ENCODE results near the gene SLC12A4. TPM values are rescaled to one million over a fixed set of nuclear protein-coding genes. Genes with fewer than 3 reads are reported as not detected.

Gene SLC12A4
- total RNA-seq, 1 experiment from 2014 or later: 11.0 TPM

GRCh38 chr16:67926181-67926750 is 42.2 kb downstream of the SLC12A4 start:
- 0 out of 2 replicates have a peak overlapping the region, but pooled peaks have one; percentile 18 for H3K9ac ChIP-seq (ENCODE audit: low read length)
- H2AFZ ChIP-seq (ENCODE audit: low read length): no peak overlapping the region
- H3K9me2 ChIP-seq (replicated peaks; ENCODE audit: insufficient read depth, low read length): no peaks in the 10 kb centered on the region
- H3K4me1 ChIP-seq (ENCODE audit: low read length): peaks cover 12% of the 10 kb centered on the region
- no peaks in the 10 kb centered on the region for H3K9me3 ChIP-seq (ENCODE audit: low read length)
- no peaks in the 10 kb centered on the region for H3K27me3 ChIP-seq (ENCODE audit: low read length)
- no peaks in the 10 kb centered on the region for H4K20me1 ChIP-seq (ENCODE audit: insufficient read depth, low read depth, low read length)
- H3K79me2 ChIP-seq (ENCODE audit: low read length): no peaks in the 10 kb centered on the region; the same call in 1 of the 2 replicates
- H3K27ac ChIP-seq (ENCODE audit: low read length): no peak overlapping the region
- peak; percentile 71 for DNase-seq
- no peak overlapping the region for H3K4me3 ChIP-seq (ENCODE audit: low read length)
- H3K36me3 ChIP-seq (ENCODE audit: insufficient read depth, low read length): no peaks in the 10 kb centered on the region
- H3K4me2 ChIP-seq (ENCODE audit: low read depth, low read length, poor library complexity, severe bottlenecking): no peak overlapping the region

DNA sequence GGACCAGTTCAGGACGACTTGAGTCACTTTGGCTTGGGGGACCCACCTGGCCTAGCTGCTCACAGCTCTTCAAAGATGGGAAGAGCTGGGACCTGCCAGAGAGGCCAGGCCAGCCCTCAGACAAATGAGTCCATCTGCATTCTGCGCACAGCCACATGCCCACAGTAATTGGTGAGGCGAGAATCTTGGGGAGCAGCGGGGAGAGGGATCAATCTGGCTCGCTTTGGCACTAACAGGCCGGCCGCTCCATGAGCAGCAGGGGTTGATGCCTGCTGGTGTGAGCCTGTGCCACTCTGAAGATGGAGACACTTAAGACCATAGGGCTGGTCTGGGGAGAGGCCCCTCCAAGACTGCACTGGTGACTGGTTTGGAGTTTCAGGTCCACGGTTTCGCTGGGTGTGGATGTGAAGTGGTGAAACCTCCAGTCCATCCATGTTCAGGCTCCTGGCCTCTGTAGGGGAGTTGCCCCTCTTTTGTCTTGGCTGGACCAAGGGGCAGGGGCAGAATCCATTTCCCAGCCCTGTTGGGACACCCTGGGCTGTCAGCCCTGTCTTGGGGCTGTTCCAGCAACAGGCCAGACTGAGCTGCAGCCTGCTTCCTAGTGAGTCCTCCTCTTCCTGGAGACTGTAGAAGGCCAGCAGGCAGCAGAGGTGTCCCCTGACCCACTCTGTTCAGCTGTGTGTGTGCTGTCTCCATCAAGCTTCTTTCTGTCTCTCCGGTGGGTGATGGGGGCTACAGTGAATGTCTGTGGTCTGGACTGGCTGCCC is 44.1 kb downstream of the SLC12A4 start:
- Histone ChIP-seq H4K20me1 (ENCODE audit: insufficient read depth, low read depth, low read length) (no peaks in the 10 kb centered on the region), H3K27ac (ENCODE audit: low read length) (no peak overlapping the region), H3K4me3 (ENCODE audit: low read length) (no peak overlapping the region), H3K79me2 (ENCODE audit: low read length) (peaks cover 5% of the 10 kb centered on the region; the same call in 1 of the 2 replicates), H3K36me3 (ENCODE audit: insufficient read depth, low read length) (no peaks in the 10 kb centered on the region), H3K9me2 (replicated peaks; ENCODE audit: insufficient read depth, low read length) (no peaks in the 10 kb centered on the region), H3K4me1 (ENCODE audit: low read length) (peaks cover 12% of the 10 kb centered on the region), H3K9me3 (ENCODE audit: low read length) (no peaks in the 10 kb centered on the region), H2AFZ (ENCODE audit: low read length) (no peak overlapping the region), H3K9ac (ENCODE audit: low read length) (no peak overlapping the region), H3K4me2 (ENCODE audit: low read depth, low read length, poor library complexity, severe bottlenecking) (no peak overlapping the region), H3K27me3 (ENCODE audit: low read length) (no peaks in the 10 kb centered on the region)
- DNase-seq: peak; percentile 41

- Histone ChIP-seq H3K27ac (ENCODE audit: low read length) (no peak overlapping the region), H3K4me2 (ENCODE audit: low read depth, low read length, poor library complexity, severe bottlenecking) (no peak overlapping the region), H2AFZ (ENCODE audit: low read length) (no peak overlapping the region), H3K36me3 (ENCODE audit: insufficient read depth, low read length) (no peaks in the 10 kb centered on the region), H3K27me3 (ENCODE audit: low read length) (no peaks in the 10 kb centered on the region), H3K79me2 (ENCODE audit: low read length) (peaks cover 5% of the 10 kb centered on the region; the same call in 1 of the 2 replicates), H3K4me3 (ENCODE audit: low read length) (no peak overlapping the region), H3K9me3 (ENCODE audit: low read length) (no peaks in the 10 kb centered on the region), H3K4me1 (ENCODE audit: low read length) (peaks cover 12% of the 10 kb centered on the region), H4K20me1 (ENCODE audit: insufficient read depth, low read depth, low read length) (no peaks in the 10 kb centered on the region), H3K9me2 (replicated peaks; ENCODE audit: insufficient read depth, low read length) (no peaks in the 10 kb centered on the region), H3K9ac (ENCODE audit: low read length) (no peak overlapping the region)
- DNase-seq: no peak
Measured at GRCh38 chr16:67923414-67924116, 44.9 kb downstream of the SLC12A4 start.

GRCh38 chr16:67922740-67923139 is 45.7 kb downstream of the SLC12A4 start:
- Histone ChIP-seq H3K9ac (ENCODE audit: low read length) (no peak overlapping the region), H3K9me3 (ENCODE audit: low read length) (no peaks in the 10 kb centered on the region), H3K9me2 (replicated peaks; ENCODE audit: insufficient read depth, low read length) (no peaks in the 10 kb centered on the region), H3K79me2 (ENCODE audit: low read length) (peaks cover 8% of the 10 kb centered on the region; the same call in 1 of the 2 replicates), H3K27me3 (ENCODE audit: low read length) (no peaks in the 10 kb centered on the region), H3K4me2 (ENCODE audit: low read depth, low read length, poor library complexity, severe bottlenecking) (no peak overlapping the region), H3K36me3 (ENCODE audit: insufficient read depth, low read length) (no peaks in the 10 kb centered on the region), H3K27ac (ENCODE audit: low read length) (no peak overlapping the region), H4K20me1 (ENCODE audit: insufficient read depth, low read depth, low read length) (no peaks in the 10 kb centered on the region), H2AFZ (ENCODE audit: low read length) (no peak overlapping the region), H3K4me3 (ENCODE audit: low read length) (no peak overlapping the region), H3K4me1 (ENCODE audit: low read length) (peaks cover 12% of the 10 kb centered on the region)
- peak; percentile 41 for DNase-seq

DNA sequence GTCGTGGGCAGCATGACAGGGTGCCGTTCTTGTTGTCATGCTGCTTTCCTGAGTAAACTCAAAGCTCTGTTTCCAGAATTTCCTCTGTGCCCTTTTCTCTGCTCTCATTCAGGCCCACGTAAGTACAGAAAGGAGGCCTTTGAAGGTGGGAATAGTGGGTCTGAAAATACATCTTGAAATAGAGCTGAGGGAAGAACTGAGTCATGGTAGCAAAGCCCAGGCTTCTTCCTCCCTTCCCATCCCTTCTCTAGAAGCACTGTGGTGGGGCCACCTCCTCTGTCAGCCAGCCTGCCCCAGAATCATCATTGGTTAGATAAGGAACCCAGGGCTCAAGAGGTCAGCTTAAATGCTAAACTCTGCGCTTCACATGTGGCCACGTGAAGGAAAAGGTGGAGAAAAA is 46.2 kb downstream of the SLC12A4 start:
- H3K79me2 ChIP-seq (ENCODE audit: low read length): peaks cover 8% of the 10 kb centered on the region; the same call in 1 of the 2 replicates
- no peak overlapping the region for H3K9ac ChIP-seq (ENCODE audit: low read length)
- H4K20me1 ChIP-seq (ENCODE audit: insufficient read depth, low read depth, low read length): no peaks in the 10 kb centered on the region

GRCh38 chr16:67919622-67920221 is 48.7 kb downstream of the SLC12A4 start:
- H3K27me3 ChIP-seq (ENCODE audit: low read length): no peaks in the 10 kb centered on the region
- H3K9me2 ChIP-seq (replicated peaks; ENCODE audit: insufficient read depth, low read length): no peaks in the 10 kb centered on the region
- H3K4me2 ChIP-seq (ENCODE audit: low read depth, low read length, poor library complexity, severe bottlenecking): no peak overlapping the region
- DNase-seq: peak; percentile 67
- no peaks in the 10 kb centered on the region for H3K36me3 ChIP-seq (ENCODE audit: insufficient read depth, low read length)
- H3K4me3 ChIP-seq (ENCODE audit: low read length): no peak overlapping the region
- H3K79me2 ChIP-seq (ENCODE audit: low read length): peaks cover 15% of the 10 kb centered on the region; the same call in 1 of the 2 replicates
- no peak overlapping the region for H3K9ac ChIP-seq (ENCODE audit: low read length)
- H3K4me1 ChIP-seq (ENCODE audit: low read length): no peaks in the 10 kb centered on the region
- H3K9me3 ChIP-seq (ENCODE audit: low read length): no peaks in the 10 kb centered on the region
- H3K27ac ChIP-seq (ENCODE audit: low read length): no peak overlapping the region
- no peaks in the 10 kb centered on the region for H4K20me1 ChIP-seq (ENCODE audit: insufficient read depth, low read depth, low read length)
- no peak overlapping the region for H2AFZ ChIP-seq (ENCODE audit: low read length)

More for the DNA sequence above, 46.2 kb downstream of the SLC12A4 start:
- H3K27ac ChIP-seq (ENCODE audit: low read length): no peak overlapping the region
- H3K9me3 ChIP-seq (ENCODE audit: low read length): no peaks in the 10 kb centered on the region
- no peak overlapping the region for H3K4me3 ChIP-seq (ENCODE audit: low read length)
- H3K4me2 ChIP-seq (ENCODE audit: low read depth, low read length, poor library complexity, severe bottlenecking): no peak overlapping the region
- peaks cover 12% of the 10 kb centered on the region for H3K4me1 ChIP-seq (ENCODE audit: low read length)
- no peak overlapping the region for H2AFZ ChIP-seq (ENCODE audit: low read length)
- no peaks in the 10 kb centered on the region for H3K36me3 ChIP-seq (ENCODE audit: insufficient read depth, low read length)
- no peaks in the 10 kb centered on the region for H3K27me3 ChIP-seq (ENCODE audit: low read length)
- no peak for DNase-seq
- H3K9me2 ChIP-seq (replicated peaks; ENCODE audit: insufficient read depth, low read length): no peaks in the 10 kb centered on the region

DNA sequence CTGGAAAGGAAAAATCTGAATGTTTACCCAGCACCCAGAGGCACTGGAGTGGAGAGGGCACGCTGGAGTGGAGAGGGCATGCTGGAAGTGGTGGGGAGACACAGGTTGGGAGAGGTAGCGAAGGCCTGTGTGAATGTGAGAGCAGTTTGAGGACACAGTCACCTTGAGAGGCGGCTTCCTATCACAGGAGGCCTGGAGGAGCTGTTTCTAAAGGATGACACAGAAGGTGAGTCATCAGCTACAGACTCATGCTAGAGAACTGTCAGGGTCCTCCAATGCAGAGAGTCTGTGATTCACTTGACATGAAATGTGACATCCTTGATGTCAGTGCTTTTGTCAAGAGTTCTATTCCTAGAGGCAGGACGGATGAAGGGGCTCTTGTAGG is 50.6 kb downstream of the SLC12A4 start:
- Histone ChIP-seq H3K27me3 (ENCODE audit: low read length) (no peaks in the 10 kb centered on the region), H3K9me3 (ENCODE audit: low read length) (no peaks in the 10 kb centered on the region), H3K27ac (ENCODE audit: low read length) (no peak overlapping the region), H3K9me2 (replicated peaks; ENCODE audit: insufficient read depth, low read length) (no peaks in the 10 kb centered on the region), H3K36me3 (ENCODE audit: insufficient read depth, low read length) (no peaks in the 10 kb centered on the region), H3K4me2 (ENCODE audit: low read depth, low read length, poor library complexity, severe bottlenecking) (no peak overlapping the region), H3K4me1 (ENCODE audit: low read length) (no peaks in the 10 kb centered on the region), H3K79me2 (ENCODE audit: low read length) (peaks cover 15% of the 10 kb centered on the region; the same call in 1 of the 2 replicates), H2AFZ (ENCODE audit: low read length) (no peak overlapping the region), H3K9ac (ENCODE audit: low read length) (no peak overlapping the region), H3K4me3 (ENCODE audit: low read length) (no peak overlapping the region), H4K20me1 (ENCODE audit: insufficient read depth, low read depth, low read length) (no peaks in the 10 kb centered on the region)
- DNase-seq: no peak

All from Karpas-422 (cell line).